Endometrial microvascular endothelial cells (primary cell): ENCODE data around the gene ATXN10. TPM values are rescaled to one million over a fixed set of nuclear protein-coding genes. Genes with fewer than 3 reads are reported as not detected.
"Not testable (repeated sequence)": the region's sequence is repeated elsewhere in the genome, so short reads cannot be mapped to it uniquely, and the experiment has no call there.

Source experiments
- in situ Hi-C: cut with HindIII; loops from 2 replicates; pipeline ENCODE4 v1.10.0; 2017; ENCODE audit warnings: low sequenced_read_pairs, low pct_unique_long_range_greater_than_20kb; ENCODE audit errors: inconsistent ontology term
- total RNA-seq: library from RNA; depleted of rRNA; stranded (reverse); fragments of >200 nt; gene quantifications from one replicate; pipeline ENCODE4 v1.2.3, GENCODE V29; 2015; ENCODE audit errors: inconsistent ontology term

The ATXN10 gene
- total RNA-seq, 1 donor from 2014 or later: 132 TPM

- in situ Hi-C loops: no loop called here
Observed at GRCh38 chr22:45640941-45641621, 30.6 kb upstream of the ATXN10 start.

- in situ Hi-C loops: no loop called here
Observed at GRCh38 chr22:45642986-45643385, 28.6 kb upstream of the ATXN10 start.

- in situ Hi-C loops: no loop called here
Observed at GRCh38 chr22:45644714-45645113, 26.9 kb upstream of the ATXN10 start.

- in situ Hi-C loops: no loop called here
Observed at GRCh38 chr22:45645150-45645525, 26.5 kb upstream of the ATXN10 start.

DNA sequence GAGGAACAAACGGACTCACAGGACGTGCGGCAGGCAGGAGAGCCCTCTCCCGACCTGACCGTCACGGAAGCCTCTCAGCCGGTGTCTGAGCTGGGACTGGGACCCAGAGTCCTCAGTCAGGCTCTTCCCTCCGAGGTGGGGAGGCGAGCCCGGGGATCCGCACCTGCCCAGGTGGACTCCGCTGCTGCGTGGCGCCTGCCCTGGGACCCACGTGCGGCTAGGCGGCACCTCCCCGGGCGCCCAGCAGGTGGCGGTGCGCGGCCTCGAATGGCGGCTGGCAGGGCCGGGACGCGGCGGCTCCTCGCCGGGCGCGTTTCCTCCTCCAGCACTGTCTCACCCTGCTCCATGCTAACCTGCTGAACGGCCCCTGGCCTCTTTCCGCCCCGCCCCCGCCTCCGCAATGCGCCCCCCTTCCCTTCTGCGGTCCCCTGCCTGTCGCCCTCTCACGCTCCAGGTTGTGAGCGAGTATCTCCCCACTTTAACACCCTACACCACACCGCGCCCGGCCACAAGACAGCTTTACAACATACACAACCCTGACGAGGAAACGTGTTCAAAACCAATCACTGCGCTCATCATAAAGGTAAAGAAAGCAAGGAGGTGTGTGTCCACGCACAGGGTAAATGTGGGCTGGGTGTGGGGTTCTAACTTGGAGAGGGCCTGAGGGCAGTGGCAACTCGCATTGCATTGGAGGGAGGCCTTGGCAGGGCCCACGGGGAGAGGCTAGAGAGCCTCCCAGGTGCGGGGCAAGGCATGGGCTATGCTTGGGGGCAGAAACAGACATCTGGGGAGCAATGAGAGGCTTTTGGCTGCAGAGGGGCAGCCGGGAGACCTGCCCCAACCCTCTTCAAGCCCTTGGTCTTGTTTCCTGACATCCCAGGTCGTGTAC, 25.9 kb upstream of the ATXN10 start:
- in situ Hi-C loops: no loop called here

- in situ Hi-C loops: no loop called here
Observed at GRCh38 chr22:45647532-45648225, 24.0 kb upstream of the ATXN10 start.

- in situ Hi-C loops: no loop called here
Observed at GRCh38 chr22:45648301-45649117, 23.1 kb upstream of the ATXN10 start.

- in situ Hi-C loops: no loop called here
Observed at GRCh38 chr22:45649809-45650208, 21.8 kb upstream of the ATXN10 start.

DNA sequence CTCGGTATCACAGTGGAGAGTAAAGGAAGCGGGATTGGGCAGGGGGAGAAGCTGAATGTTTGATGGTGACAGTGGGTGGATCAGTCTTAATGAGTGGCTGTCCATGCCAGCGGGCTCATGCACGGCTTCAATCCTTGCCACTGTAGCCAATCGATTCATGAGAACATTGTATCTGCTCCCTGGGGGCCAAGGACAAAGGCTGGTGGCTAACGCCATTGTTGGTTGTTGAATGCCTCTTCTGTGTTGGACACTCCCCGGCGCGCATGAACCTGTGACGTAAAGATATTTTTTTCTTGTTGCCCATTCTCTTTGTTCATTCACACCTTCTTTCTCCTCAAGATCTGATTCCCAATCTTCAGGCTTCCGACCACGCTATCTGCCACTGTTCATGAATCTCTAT, 20.9 kb upstream of the ATXN10 start:
- in situ Hi-C loops: no loop called here

GRCh38 chr22:45651931-45652528, 19.6 kb upstream of the ATXN10 start:
- in situ Hi-C loops: no loop called here

GRCh38 chr22:45656577-45656976, 15.1 kb upstream of the ATXN10 start:
- in situ Hi-C loops: no loop called here

DNA sequence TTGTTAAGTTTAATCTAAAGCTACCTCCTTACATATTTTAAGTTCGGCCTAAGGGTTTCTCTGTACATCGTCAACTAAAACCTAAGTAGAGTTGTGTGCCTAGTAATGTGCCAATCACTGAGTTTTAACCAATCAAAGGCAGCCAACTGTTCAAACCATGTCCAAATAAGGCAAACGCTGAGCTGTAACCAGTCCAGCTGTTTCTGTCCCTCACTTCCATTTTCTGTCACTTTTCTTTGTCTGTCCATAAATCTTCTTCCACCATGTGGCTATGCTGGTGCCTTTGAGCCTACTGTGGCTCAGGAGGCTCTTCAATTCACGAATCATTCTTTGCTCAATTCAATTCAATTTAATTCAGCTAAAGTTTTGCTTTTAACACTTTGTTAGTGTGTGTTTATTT, 13.9 kb upstream of the ATXN10 start:
- in situ Hi-C loops: no loop called here

- in situ Hi-C loops: no loop called here
Observed at GRCh38 chr22:45664136-45664646, 7.4 kb upstream of the ATXN10 start.

- in situ Hi-C loops: no loop called here
Observed at GRCh38 chr22:45667486-45667885, 4.1 kb upstream of the ATXN10 start.

- in situ Hi-C loops: not testable (repeated sequence)
Observed at GRCh38 chr22:45670363-45670762, 1.3 kb upstream of the ATXN10 start.

- in situ Hi-C loops: no loop called here
Observed at GRCh38 chr22:45670981-45671782, 452 bp upstream of the ATXN10 start.

GRCh38 chr22:45672564-45673481, 1.2 kb downstream of the ATXN10 start:
- in situ Hi-C loops: no loop called here
